Transverse colon (tissue), 4 donors: ENCODE data around the gene PPP1R9B.

ENCODE experiments used
- EP300 ChIP-seq: sonication (generic); formaldehyde crosslinking; IDR thresholded peaks from one replicate; pipeline ENCODE4 v1.6.1; 2017; ENCODE audit warnings: antibody characterized with exemption, low read depth
- POLR2A ChIP-seq: fragments of 450-650 bp; IDR thresholded peaks from one replicate; pipeline ENCODE4 v1.6.1; 2016; ENCODE audit warnings: antibody characterized with exemption, mild to moderate bottlenecking, moderate library complexity
- POLR2AphosphoS5 ChIP-seq, 3 donors: sonication (generic); formaldehyde crosslinking; IDR thresholded peaks; one replicate each; pipeline ENCODE4 v1.6.1; 2016; ENCODE audit warnings: antibody characterized with exemption in 3 of 3
- TF ChIP-seq, protein P1 (sequence below), 5 experiments: fragments of 200-600 bp in 3 of 5; fragments of 450-650 bp in 2 of 5; sonication (generic) in 3 of 5; IDR thresholded peaks; 1 replicate in 2 of 5; 2 replicates in 3 of 5; pipeline ENCODE4 v1.5.1; 2016 to 2017; ENCODE audit warnings: antibody characterized with exemption in 5 of 5, inconsistent platforms in 3 of 5, mild to moderate bottlenecking in 2 of 5, moderate library complexity in 1 of 5

DNA sequence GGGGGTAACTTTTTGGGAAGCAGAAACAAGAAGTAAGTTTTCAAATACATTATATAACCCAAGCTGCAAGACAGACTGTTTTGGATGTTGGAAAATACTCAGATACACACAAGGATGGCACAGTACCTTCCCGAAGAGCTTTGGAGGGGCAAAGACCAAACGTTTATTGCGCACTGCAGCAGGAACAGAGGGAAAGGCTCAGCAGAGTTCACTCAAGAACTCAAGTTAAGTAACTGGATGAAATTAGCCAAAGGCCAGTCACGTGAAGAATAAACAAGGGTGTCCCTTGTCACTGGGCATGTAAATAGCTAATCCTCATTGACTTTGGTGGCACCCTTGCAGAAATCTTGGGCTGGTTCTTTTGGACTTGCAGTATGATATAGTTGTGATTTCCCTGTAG, 52.6 kb downstream of the PPP1R9B start:
- TF ChIP-seq, protein P1, sequence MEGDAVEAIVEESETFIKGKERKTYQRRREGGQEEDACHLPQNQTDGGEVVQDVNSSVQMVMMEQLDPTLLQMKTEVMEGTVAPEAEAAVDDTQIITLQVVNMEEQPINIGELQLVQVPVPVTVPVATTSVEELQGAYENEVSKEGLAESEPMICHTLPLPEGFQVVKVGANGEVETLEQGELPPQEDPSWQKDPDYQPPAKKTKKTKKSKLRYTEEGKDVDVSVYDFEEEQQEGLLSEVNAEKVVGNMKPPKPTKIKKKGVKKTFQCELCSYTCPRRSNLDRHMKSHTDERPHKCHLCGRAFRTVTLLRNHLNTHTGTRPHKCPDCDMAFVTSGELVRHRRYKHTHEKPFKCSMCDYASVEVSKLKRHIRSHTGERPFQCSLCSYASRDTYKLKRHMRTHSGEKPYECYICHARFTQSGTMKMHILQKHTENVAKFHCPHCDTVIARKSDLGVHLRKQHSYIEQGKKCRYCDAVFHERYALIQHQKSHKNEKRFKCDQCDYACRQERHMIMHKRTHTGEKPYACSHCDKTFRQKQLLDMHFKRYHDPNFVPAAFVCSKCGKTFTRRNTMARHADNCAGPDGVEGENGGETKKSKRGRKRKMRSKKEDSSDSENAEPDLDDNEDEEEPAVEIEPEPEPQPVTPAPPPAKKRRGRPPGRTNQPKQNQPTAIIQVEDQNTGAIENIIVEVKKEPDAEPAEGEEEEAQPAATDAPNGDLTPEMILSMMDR (IDR thresholded peaks at IDR 0.05) = no peak
- TF ChIP-seq POLR2A (no peak), POLR2AphosphoS5 (IDR thresholded peaks at IDR 0.05) (no peak), EP300 (no peak)
